GM13976 (cell line): ENCODE results near the gene C9orf85.

Experiments
- DNase-seq: peaks from one replicate; pipeline ENCODE4 v3.0.0; 2012; ENCODE audit warnings: low spot score
- CTCF ChIP-seq: IDR thresholded peaks from 2 replicates; pipeline ENCODE4 v1.5.1; 2012; ENCODE audit warnings: borderline replicate concordance, mild to moderate bottlenecking; ENCODE audit not compliant: insufficient read depth; ENCODE audit errors: extremely low read depth, missing control alignments, control extremely low read depth
- in situ Hi-C: fragments of 300-500 bp; cut with MboI; formaldehyde crosslinking; loops from one replicate; pipeline ENCODE4 v1.12.0; 2022; ENCODE audit warnings: low sequenced_read_pairs, mixed read lengths, inconsistent platforms; ENCODE audit not compliant: unreplicated experiment

Gene C9orf85

GRCh38 chr9:72013292-72013760, 101.9 kb downstream of the C9orf85 start:
- no peak for DNase-seq
- in situ Hi-C loops: loop anchor here (10.0 to 25.0 kb wide), 2 partner anchors 189 to 726 kb away; no protein-coding TSS in a partner anchor
- no peak for TF ChIP-seq CTCF

GRCh38 chr9:72022841-72023240, 111.4 kb downstream of the C9orf85 start:
- DNase-seq: no peak
- in situ Hi-C loops: loop anchor here (25.0 kb wide), 1 partner anchor 736 kb away; no protein-coding TSS in a partner anchor
- no peak for TF ChIP-seq CTCF
